ENCODE measurements around the gene GADD45B. TPM values are rescaled to one million over a fixed set of nuclear protein-coding genes. Genes with fewer than 3 reads are reported as not detected.

The GADD45B gene
- total RNA-seq, 1 experiment from 2014 or later, result 37.9 TPM

DNA sequence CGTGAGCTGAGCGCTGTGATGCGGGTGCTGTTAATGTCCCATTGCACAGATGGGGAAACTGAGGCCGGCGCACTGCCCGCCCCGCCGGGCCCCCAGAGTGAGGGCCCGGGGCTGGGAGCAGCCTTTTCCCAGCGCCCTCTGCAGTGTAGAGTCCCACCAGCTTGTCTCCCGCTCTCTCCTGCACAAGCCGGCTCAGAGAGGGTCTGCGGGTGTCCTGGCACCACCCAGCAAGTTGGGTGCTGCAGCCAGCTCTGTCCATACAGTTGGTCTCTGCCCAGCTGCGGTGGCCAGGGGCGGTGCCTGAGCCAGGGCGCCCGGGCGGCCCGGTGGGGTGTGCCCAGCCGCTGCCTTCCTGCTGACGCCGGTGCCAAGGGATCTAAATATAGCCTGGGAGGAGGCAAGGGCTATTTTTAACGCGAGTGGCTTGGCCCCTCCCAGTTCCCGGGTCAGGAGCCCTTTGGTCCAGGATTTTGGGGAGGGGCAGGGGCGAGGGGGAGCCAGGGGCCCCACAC, 19.3 kb downstream of the GADD45B start:
- RAD21 ChIA-PET (ENCODE audit: low non-redundant PET in 1 of 2, low total read pairs in 2 of 2, uncharacterized antibody in 2 of 2, unreplicated experiment in 2 of 2), result no interaction called here
- intact Hi-C loops (cut with micrococcal nuclease), result no loop called here

More for the DNA sequence above, 19.3 kb downstream of the GADD45B start:
- Histone ChIP-seq H3K9me2 (ENCODE audit: insufficient read depth) (no peaks in the 10 kb centered on the region), H3K4me1 (ENCODE audit: control insufficient read depth in 1 of 2, insufficient read depth in 2 of 2, low read length in 2 of 2) (peaks cover 33 to 71% of the 10 kb centered on the region in 2 experiments), H3K27ac (ENCODE audit: low read depth, low read length) (peak overlapping the region; percentile 69), H3K36me3 (ENCODE audit: control insufficient read depth in 1 of 2, insufficient read depth in 2 of 2, low read length in 2 of 2) (no peaks in the 10 kb centered on the region), H3K27me3 (ENCODE audit: insufficient read depth, low read length) (no peaks in the 10 kb centered on the region), H4K20me1 (ENCODE audit: insufficient read depth) (no peaks in the 10 kb centered on the region), H3K9me3 (ENCODE audit: control insufficient read depth in 1 of 2, insufficient read depth in 1 of 2, low read depth in 1 of 2, low read length in 2 of 2) (0 out of 4 replicates have a peak, but pooled peaks cover 0 to 2% of the 10 kb centered on the region in 2 experiments), H3K4me2 (ENCODE audit: low read length) (peak overlapping the region; percentile 99), H3K9ac (ENCODE audit: low read length) (peak overlapping the region; percentile 71), H2AFZ (ENCODE audit: low read depth, low read length, poor library complexity, severe bottlenecking) (peak overlapping the region; percentile 3), H3K79me2 (ENCODE audit: insufficient read depth, low read length) (no peaks in the 10 kb centered on the region), H3K4me3 (replicated peaks in 1 of 2; ENCODE audit: low read depth in 1 of 2, low read length in 2 of 2) (peak overlapping the region; percentile 54 to 66)
- DNase-seq (ENCODE audit: low read depth, low spot score) (no peak), ATAC-seq (peak; percentile 79)
- POLR2A ChIA-PET, result interaction anchor here (1.7 to 4.9 kb wide), 2 partner anchors 8 to 19 kb away, joined by 9 to 46 read pairs; partner anchors contain the start of gene GADD45B
- CTCF ChIA-PET, result interaction anchor here (1.0 to 2.6 kb wide), 3 partner anchors 8 to 116 kb away, joined by 4 to 7 read pairs (median 7); no protein-coding TSS in a partner anchor
- TF ChIP-seq TCF7L2 (IDR thresholded peaks at IDR 0.05; ENCODE audit: borderline replicate concordance, extremely low read depth, insufficient read depth, insufficient read length) (peak; percentile 33), SIN3A (IDR thresholded peaks at IDR 0.05; ENCODE audit: low read depth) (no peak), MAX (IDR thresholded peaks at IDR 0.05) (peak; percentile 42; the same call in 1 of the 2 replicates), SRF (IDR thresholded peaks at IDR 0.05; ENCODE audit: low read depth) (no peak), SP1 (IDR thresholded peaks at IDR 0.05; ENCODE audit: low read depth) (peak; percentile 52), FOSL1 (IDR thresholded peaks at IDR 0.05; ENCODE audit: low read depth) (no peak), POLR2AphosphoS5 (IDR thresholded peaks at IDR 0.05; ENCODE audit: low read depth, low read length) (peak; percentile 60), ELF1 (IDR thresholded peaks at IDR 0.05; ENCODE audit: borderline replicate concordance, low read depth) (no peak), ATF3 (IDR thresholded peaks at IDR 0.05) (no peak), YY1 (IDR thresholded peaks at IDR 0.05; ENCODE audit: extremely low read depth, insufficient replicate concordance, low read depth, low read length) (no peak)
- BruUV-seq (replicated peaks), result no TSS peak

All from HCT116 (cell line).